LNCaP clone FGC (cell line): ENCODE data around the gene CPHXL.

Experiments
- DNase-seq: peaks from one replicate; pipeline ENCODE4 v3.0.0-alpha.2; 2011; ENCODE audit warnings: low read depth
- H3K4me3 ChIP-seq: 2 replicates; pipeline ENCODE4 v1.5.1; 2011; ENCODE audit warnings: mild to moderate bottlenecking, low read depth, low read length, control low read depth
- TF ChIP-seq, protein P1 (sequence below): IDR thresholded peaks from 2 replicates; pipeline ENCODE4 v1.5.1; 2012; ENCODE audit warnings: mild to moderate bottlenecking; ENCODE audit not compliant: control insufficient read depth, insufficient read depth; ENCODE audit errors: extremely low read depth

CPHXL gene

DNA sequence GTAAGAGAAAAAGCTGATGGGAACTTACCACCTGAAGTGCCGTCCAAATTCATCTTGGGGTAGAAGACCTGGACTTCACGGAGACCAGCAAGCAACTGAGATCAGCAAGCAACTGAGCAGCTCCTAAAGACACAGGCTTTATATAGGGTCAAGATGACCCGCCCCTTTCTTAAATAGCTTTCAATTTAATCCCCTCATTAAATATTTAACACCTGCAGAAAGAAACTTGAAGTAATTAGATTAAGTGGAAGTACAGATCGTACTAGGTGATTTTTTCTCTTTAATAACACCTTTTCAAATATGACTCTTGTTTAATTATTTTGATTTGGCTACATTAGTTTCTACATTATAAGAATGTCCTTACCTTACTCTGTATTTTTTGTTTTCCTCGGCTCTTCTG lies at the start of gene CPHXL:
Gene CPHXL, minus strand, starts transcription at position 101 of the 400 bp plus-strand sequence. Its CDS starts 48 bp downstream, at position 53.
- TF ChIP-seq, protein P1, sequence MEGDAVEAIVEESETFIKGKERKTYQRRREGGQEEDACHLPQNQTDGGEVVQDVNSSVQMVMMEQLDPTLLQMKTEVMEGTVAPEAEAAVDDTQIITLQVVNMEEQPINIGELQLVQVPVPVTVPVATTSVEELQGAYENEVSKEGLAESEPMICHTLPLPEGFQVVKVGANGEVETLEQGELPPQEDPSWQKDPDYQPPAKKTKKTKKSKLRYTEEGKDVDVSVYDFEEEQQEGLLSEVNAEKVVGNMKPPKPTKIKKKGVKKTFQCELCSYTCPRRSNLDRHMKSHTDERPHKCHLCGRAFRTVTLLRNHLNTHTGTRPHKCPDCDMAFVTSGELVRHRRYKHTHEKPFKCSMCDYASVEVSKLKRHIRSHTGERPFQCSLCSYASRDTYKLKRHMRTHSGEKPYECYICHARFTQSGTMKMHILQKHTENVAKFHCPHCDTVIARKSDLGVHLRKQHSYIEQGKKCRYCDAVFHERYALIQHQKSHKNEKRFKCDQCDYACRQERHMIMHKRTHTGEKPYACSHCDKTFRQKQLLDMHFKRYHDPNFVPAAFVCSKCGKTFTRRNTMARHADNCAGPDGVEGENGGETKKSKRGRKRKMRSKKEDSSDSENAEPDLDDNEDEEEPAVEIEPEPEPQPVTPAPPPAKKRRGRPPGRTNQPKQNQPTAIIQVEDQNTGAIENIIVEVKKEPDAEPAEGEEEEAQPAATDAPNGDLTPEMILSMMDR, result no peak
- no peak for DNase-seq

DNA sequence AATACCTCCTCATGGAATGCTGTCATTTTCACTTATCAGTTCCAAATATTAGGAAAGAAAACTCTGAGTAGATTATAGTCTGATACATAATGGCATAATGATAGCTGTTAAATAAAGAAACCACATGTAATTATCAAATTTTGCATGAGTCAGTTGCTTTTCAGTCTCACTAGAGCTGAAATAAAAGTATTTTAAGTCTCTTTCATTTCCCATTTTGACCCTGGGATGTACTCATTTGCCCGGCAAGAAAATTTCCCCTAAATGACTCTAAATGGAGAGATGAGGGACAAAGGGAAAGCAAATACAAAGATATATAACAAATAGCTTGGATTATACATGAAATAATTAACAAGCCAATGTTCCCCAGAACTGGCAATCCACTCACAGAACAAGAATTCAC lies 47.9 kb upstream of the CPHXL start:
- no peak overlapping the region for H3K4me3 ChIP-seq
- no peak for DNase-seq
- TF ChIP-seq, protein P1, result no peak

More for the DNA sequence above, at the start of gene CPHXL:
- H3K4me3 ChIP-seq, result no peak within 1 kb of the TSS

DNA sequence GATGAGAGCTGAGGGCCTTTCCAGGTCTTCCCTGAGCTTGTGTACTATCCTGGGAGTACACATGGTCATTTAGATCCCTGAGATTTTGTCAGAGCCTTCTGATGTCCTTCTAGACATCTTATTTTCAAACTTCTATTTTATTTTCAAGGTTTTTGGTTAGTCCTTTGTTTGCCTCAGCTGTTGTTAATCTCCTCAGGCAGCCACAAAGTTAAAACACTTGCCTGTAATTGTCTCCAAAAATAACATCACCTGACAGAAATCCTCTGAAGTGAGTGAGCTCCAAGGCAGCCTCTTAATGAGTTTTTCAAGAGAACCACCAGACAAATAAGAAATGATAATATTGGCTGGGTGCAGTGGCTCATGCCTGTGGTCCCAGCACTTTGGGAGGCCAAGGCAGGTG lies 43.8 kb upstream of the CPHXL start:
- no peak overlapping the region for H3K4me3 ChIP-seq
- TF ChIP-seq, protein P1, result no peak
- DNase-seq, result no peak

DNA sequence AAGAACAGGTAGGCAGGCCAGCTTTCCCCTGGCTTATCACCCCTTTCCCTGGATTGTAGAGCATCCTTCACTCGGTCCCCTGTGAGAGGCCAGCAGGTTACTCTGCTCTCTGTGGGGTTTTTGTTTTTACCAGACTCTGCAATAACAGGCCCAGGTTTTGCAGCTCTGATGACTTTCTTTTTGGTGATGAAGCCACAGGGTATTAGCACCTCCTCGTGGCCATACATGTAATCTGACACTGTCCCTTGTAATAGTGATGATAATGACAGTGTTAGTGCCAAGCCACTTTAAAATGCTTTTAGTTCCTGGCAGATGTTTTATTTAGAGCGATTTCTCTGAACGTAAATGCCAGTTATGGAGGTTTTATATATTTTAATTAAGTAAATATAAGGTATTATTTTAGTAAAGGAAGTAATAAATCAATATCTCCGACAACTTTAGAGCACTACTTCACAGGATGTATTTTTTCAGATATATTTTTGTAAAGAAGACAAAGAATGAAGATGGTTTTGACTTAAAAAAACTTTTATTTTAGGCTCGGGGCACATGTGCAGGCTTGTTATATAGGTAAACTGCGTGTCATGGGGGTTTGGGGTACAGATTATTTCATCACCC lies 38.0 kb upstream of the CPHXL start:
- peak; percentile 50 for DNase-seq
- no peak overlapping the region for H3K4me3 ChIP-seq
- TF ChIP-seq, protein P1, result peak; percentile 93

DNA sequence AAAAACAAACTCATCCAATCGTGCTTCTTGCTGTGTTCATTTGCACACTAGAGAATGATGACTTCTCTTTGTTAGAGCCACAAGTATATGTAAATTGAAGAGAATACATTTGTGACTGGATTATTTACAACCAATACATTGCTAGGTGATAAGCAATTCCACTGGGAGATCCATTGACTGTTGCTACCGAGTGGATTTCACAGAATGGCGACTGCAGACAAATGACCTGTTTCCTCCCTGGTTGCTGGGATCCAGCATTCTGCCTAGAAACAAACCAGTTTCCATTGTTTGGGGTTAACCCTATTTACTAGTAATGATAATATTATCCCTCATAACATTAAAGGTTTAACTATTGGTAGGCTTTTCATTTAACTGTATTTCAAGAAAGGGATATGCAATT lies 36.9 kb upstream of the CPHXL start:
- TF ChIP-seq, protein P1, result no peak
- DNase-seq, result no peak
- H3K4me3 ChIP-seq, result no peak overlapping the region

DNA sequence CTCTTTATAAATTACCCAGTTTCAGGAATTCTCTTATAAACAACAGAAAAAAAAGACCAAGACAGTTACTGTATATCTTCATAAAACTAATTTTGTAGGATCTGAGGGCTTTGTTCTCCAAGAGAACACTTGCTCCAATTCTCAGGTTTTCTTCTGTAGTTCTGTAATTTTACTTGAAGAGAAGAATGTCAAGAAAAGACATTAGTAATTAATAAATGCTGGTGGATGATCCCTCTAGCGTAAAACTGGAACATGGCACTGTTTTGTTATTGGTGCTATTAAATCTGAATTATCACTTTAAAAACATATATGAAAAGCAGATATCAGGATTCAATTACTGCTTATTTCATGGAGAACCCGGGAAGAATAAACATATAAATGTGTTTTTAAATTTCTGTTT lies 36.5 kb upstream of the CPHXL start:
- TF ChIP-seq, protein P1, result no peak
- H3K4me3 ChIP-seq, result no peak overlapping the region
- DNase-seq, result no peak

DNA sequence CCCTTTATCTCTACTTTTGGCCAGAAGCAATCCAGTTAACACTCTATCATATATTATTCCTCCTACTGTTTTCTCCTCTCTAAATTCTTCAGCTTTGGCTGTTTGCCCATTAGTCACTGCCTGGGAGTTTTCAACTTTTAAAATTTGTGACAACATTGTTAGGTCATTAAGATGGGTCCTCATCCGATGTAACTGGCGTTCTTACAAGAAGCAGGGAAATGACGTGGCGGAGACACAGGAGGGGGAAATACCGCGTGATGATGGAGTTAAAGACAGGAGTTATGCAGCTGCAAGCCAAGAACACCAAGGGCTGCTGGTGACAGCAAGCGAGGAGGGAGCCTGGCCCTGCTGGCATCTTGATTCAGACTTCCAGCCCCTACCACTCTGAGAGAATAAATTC lies 34.8 kb upstream of the CPHXL start:
- H3K4me3 ChIP-seq, result no peak overlapping the region
- TF ChIP-seq, protein P1, result no peak
- DNase-seq, result no peak
